ENCODE measurements around the gene SH3BP5L. TPM values are rescaled to one million over a fixed set of nuclear protein-coding genes. Genes with fewer than 3 reads are reported as not detected.

Gene SH3BP5L
- total RNA-seq, 2 donors from 2014 or later: 22.6 to 27.4 TPM

DNA sequence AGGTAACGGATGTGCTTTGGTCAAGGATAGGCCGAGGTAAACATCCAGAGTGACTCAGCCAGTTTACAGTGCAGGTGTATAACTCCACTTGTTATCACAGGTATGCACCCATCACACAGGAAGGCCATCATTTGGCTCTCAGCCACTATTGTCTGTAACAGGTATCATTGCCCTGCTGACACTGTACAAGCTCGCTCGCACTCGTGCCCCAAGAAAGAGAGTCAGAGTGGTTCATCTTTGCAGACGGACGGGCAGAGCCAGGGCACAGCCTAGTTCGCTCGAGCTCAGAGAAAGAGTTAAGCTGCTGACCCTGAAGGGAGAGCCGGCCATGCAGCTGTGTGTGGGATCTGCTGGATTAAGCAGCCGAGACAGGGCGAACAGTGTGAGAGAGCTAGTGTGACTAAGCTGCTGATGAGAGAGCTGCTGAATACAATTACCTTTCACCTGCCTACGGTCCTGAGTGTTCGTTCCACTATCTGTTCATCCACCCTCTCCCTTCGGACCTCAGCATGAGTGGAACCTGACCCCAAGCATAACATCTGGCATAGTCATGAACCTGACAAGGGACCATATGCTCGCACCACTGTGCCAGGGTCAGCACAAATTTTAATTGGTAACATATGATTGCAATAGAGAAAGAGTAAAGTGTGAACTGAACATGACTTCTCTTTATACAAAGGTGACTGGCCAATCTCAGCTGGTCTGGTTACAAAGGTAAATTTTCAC is 43.1 kb downstream of the SH3BP5L start:
- TF ChIP-seq CTCF (IDR thresholded peaks at IDR 0.05): no peak
- Histone ChIP-seq H3K27ac (no peak overlapping the region), H3K9me3 (no peaks in the 10 kb centered on the region), H3K36me3 (no peaks in the 10 kb centered on the region), H3K27me3 (replicated peaks; ENCODE audit: insufficient read depth) (no peaks in the 10 kb centered on the region), H3K4me3 (no peak overlapping the region), H3K4me1 (ENCODE audit: control insufficient read depth in 1 of 2, low read depth in 2 of 2) (no peaks in the 10 kb centered on the region)
- no peak for DNase-seq (ENCODE audit: low spot score)
- no peak for ATAC-seq (ENCODE audit: insufficient number of reproducible peaks, low FRiP score, low read depth)

DNA sequence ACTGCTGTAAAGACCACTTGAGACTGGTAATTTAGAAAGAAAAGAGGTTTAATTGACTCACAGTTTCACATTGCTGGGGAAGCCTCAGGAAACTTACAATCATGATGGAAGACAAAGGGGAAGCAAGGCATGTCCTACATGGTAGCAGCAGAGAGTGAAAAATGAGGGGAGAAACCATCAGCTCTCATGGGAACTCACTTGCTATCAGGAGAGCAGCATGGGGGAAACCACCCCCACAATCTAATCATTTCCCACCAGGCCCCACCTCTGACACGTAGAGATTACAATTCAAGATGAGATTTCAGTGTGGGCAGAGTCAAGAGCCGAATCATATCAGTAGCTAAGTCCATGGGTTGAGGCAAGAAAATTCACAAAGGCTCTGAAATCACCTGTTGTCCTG is 46.4 kb downstream of the SH3BP5L start:
- no peak for TF ChIP-seq CTCF (IDR thresholded peaks at IDR 0.05)
- Histone ChIP-seq H3K36me3 (no peaks in the 10 kb centered on the region), H3K4me3 (no peak overlapping the region), H3K9me3 (no peaks in the 10 kb centered on the region), H3K27me3 (replicated peaks; ENCODE audit: insufficient read depth) (no peaks in the 10 kb centered on the region), H3K27ac (no peak overlapping the region), H3K4me1 (ENCODE audit: control insufficient read depth in 1 of 2, low read depth in 2 of 2) (no peaks in the 10 kb centered on the region)
- ATAC-seq (ENCODE audit: insufficient number of reproducible peaks, low FRiP score, low read depth) (no peak), DNase-seq (ENCODE audit: low spot score) (no peak)

DNA sequence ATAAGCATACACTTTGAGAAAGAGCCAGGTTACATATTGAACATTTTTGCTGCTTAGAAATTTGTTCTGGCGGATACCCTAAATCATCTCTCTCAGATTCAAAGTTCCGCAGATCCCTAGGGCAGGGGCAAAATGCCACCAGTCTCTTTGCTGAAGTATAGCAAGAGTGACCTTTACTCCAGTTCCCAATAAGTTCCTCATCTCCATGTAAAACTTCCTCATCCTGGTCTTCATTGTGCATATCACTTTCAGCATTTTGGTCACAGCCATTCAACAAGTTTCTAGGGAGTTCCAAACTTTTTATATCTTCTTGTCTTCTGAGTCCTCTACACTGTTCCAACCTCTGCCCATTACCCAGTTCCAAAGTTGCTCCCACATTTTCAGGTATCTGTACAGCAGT is 46.8 kb downstream of the SH3BP5L start:
- Histone ChIP-seq H3K4me3 (no peak overlapping the region), H3K36me3 (no peaks in the 10 kb centered on the region), H3K9me3 (no peaks in the 10 kb centered on the region), H3K27me3 (replicated peaks; ENCODE audit: insufficient read depth) (no peaks in the 10 kb centered on the region), H3K4me1 (ENCODE audit: control insufficient read depth in 1 of 2, low read depth in 2 of 2) (no peaks in the 10 kb centered on the region), H3K27ac (no peak overlapping the region)
- DNase-seq (ENCODE audit: low spot score) (no peak), ATAC-seq (ENCODE audit: insufficient number of reproducible peaks, low FRiP score, low read depth) (no peak)
- no peak for TF ChIP-seq CTCF (IDR thresholded peaks at IDR 0.05)

- Histone ChIP-seq H3K4me1 (ENCODE audit: control insufficient read depth in 1 of 2, low read depth in 2 of 2) (no peaks in the 10 kb centered on the region), H3K36me3 (no peaks in the 10 kb centered on the region), H3K4me3 (no peak overlapping the region), H3K27ac (no peak overlapping the region), H3K9me3 (no peaks in the 10 kb centered on the region), H3K27me3 (replicated peaks; ENCODE audit: insufficient read depth) (no peaks in the 10 kb centered on the region)
- no peak for TF ChIP-seq CTCF (IDR thresholded peaks at IDR 0.05)
- DNase-seq (ENCODE audit: low spot score) (no peak), ATAC-seq (ENCODE audit: insufficient number of reproducible peaks, low FRiP score, low read depth) (no peak)
Measured at GRCh38 chr1:248776991-248777390, 48.7 kb downstream of the SH3BP5L start.

DNA sequence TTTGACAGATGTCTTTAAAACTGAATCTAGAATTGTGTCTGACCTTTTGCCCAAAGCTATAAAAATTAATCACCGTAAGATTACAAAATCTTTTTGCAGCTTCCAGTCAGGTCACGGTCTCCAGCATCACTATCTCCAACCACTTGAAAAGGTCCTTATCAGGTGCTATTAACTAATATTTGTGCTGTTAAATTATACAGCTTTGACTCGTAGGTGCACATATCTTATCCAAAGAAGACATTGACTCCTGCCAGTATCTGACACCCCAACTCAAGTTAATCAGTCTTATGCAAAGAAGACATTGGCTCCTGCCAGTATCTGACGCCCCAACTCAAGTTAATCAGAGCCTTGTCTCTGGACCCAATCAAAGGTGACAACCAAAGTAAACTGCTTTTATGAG is 50.3 kb downstream of the SH3BP5L start:
- H3K4me1 ChIP-seq (ENCODE audit: control insufficient read depth in 1 of 2, low read depth in 2 of 2): no peaks in the 10 kb centered on the region
- no peak for ATAC-seq (ENCODE audit: insufficient number of reproducible peaks, low FRiP score, low read depth)
- no peak overlapping the region for H3K27ac ChIP-seq
- DNase-seq (ENCODE audit: low spot score): no peak
- no peaks in the 10 kb centered on the region for H3K27me3 ChIP-seq (replicated peaks; ENCODE audit: insufficient read depth)
- no peak for TF ChIP-seq CTCF (IDR thresholded peaks at IDR 0.05)
- H3K9me3 ChIP-seq: no peaks in the 10 kb centered on the region
- H3K36me3 ChIP-seq: no peaks in the 10 kb centered on the region
- H3K4me3 ChIP-seq: no peak overlapping the region

Other genes starting within 250 kb of the SH3BP5L start
- not detected for gene OR2T10, start 228.2 kb downstream of the SH3BP5L start, total RNA-seq
- gene OR2T11, start 190.8 kb downstream of the SH3BP5L start, total RNA-seq: not detected
- not detected for gene OR2T35, start 180.6 kb downstream of the SH3BP5L start, total RNA-seq
- not detected for gene OR2T27, start 170.4 kb downstream of the SH3BP5L start, total RNA-seq
- gene OR14I1, start 123.1 kb downstream of the SH3BP5L start, total RNA-seq: not detected
- not detected for gene LYPD8, start 70.2 kb downstream of the SH3BP5L start, total RNA-seq
- gene ZNF672, start 12.3 kb upstream of the SH3BP5L start, total RNA-seq: 10 to 100 TPM; 33.8 to 34.2 TPM
- gene ZNF692, start 33.2 kb upstream of the SH3BP5L start, total RNA-seq: 10 to 100 TPM; 21.1 to 35.3 TPM
- 1 to 10 TPM; 6.5 to 7.1 TPM for gene PGBD2, start 80.3 kb upstream of the SH3BP5L start, total RNA-seq

Data from thoracic aorta (tissue), 2 donors.